Epithelial cell of proximal tubule (primary cell): ENCODE data around the gene HES3. TPM values are rescaled to one million over a fixed set of nuclear protein-coding genes. Genes with fewer than 3 reads are reported as not detected.

Source experiments
- DNase-seq: peaks from one replicate; pipeline ENCODE4 v3.0.0-alpha.2; 2011; ENCODE audit warnings: low read depth
- H3K4me3 ChIP-seq: 2 replicates; pipeline ENCODE4 v1.5.1; 2011; ENCODE audit warnings: low read depth, mild to moderate bottlenecking, low read length
- total RNA-seq: library from RNA; depleted of rRNA; stranded (reverse); fragments of >200 nt; gene quantifications from 2 replicates; pipeline ENCODE4 v1.2.3, GENCODE V29; 2015
- TF ChIP-seq, protein P1 (sequence below): conservative IDR thresholded peaks from 2 replicates; pipeline ENCODE4 v1.5.1; 2012; ENCODE audit warnings: low read depth, mild to moderate bottlenecking, low read length

HES3 gene
- total RNA-seq, 1 donor from 2014 or later, result not detected

- DNase-seq, result no peak
- TF ChIP-seq, protein P1, sequence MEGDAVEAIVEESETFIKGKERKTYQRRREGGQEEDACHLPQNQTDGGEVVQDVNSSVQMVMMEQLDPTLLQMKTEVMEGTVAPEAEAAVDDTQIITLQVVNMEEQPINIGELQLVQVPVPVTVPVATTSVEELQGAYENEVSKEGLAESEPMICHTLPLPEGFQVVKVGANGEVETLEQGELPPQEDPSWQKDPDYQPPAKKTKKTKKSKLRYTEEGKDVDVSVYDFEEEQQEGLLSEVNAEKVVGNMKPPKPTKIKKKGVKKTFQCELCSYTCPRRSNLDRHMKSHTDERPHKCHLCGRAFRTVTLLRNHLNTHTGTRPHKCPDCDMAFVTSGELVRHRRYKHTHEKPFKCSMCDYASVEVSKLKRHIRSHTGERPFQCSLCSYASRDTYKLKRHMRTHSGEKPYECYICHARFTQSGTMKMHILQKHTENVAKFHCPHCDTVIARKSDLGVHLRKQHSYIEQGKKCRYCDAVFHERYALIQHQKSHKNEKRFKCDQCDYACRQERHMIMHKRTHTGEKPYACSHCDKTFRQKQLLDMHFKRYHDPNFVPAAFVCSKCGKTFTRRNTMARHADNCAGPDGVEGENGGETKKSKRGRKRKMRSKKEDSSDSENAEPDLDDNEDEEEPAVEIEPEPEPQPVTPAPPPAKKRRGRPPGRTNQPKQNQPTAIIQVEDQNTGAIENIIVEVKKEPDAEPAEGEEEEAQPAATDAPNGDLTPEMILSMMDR, result no peak
- no peak overlapping the region for H3K4me3 ChIP-seq
Observed at GRCh38 chr1:6248161-6248776, 4.3 kb downstream of the HES3 start.

- no peak overlapping the region for H3K4me3 ChIP-seq
Observed at GRCh38 chr1:6248932-6249738, 5.2 kb downstream of the HES3 start.

GRCh38 chr1:6249739-6250689, 6.0 kb downstream of the HES3 start:
- no peak for DNase-seq
- TF ChIP-seq, protein P1, result no peak
- no peak overlapping the region for H3K4me3 ChIP-seq

More at GRCh38 chr1:6248932-6249738, 5.2 kb downstream of the HES3 start:
- no peak for DNase-seq
- TF ChIP-seq, protein P1, result no peak

- no peak overlapping the region for H3K4me3 ChIP-seq
- TF ChIP-seq, protein P1, result no peak
- DNase-seq, result no peak
Observed at GRCh38 chr1:6251233-6251632, 7.3 kb downstream of the HES3 start.

GRCh38 chr1:6251681-6252373, 7.8 kb downstream of the HES3 start:
- no peak for DNase-seq
- no peak overlapping the region for H3K4me3 ChIP-seq
- TF ChIP-seq, protein P1, result no peak

- H3K4me3 ChIP-seq, result no peak overlapping the region
- TF ChIP-seq, protein P1, result no peak
- no peak for DNase-seq
Observed at GRCh38 chr1:6252374-6252710, 8.4 kb downstream of the HES3 start.
